Lower leg skin (tissue), 4 donors: ENCODE measurements around the gene NOG. TPM values are rescaled to one million over a fixed set of nuclear protein-coding genes. Genes with fewer than 3 reads are reported as not detected.
A peak's percentile ranks its signal among the peaks of the same experiment; 100 is the strongest.

Experiments
- DNase-seq, 2 donors: peaks; one replicate each; pipeline ENCODE4 v3.0.0-alpha.2; 2019; ENCODE audit warnings: low spot score in 2 of 2
- H3K4me3 ChIP-seq: fragments of 200-600 bp; sonication (generic); 2 replicates; pipeline ENCODE4 v1.5.1; 2017; ENCODE audit warnings: mild to moderate bottlenecking, low read depth; ENCODE audit not compliant: poor library complexity, severe bottlenecking
- POLR2A ChIP-seq, 2 donors: fragments of 450-650 bp; IDR thresholded peaks; one replicate each; pipeline ENCODE4 v1.6.1; 2016 to 2017; ENCODE audit warnings: antibody characterized with exemption in 2 of 2, mild to moderate bottlenecking in 1 of 2, moderate library complexity in 1 of 2
- WGBS, 2 donors: methylation state at CpG; one replicate each; pipeline ENCODE4 v1.1.5; 2018; 5-methylcytosine and 5-hydroxymethylcytosine counted together
- intact Hi-C: fragments of 100-400 bp; cut with DNase I; formaldehyde crosslinking; loops from one replicate; pipeline ENCODE4 v1.15.0; 2023; ENCODE audit warnings: low total_unique reads
- total RNA-seq, 4 donors: library from RNA; depleted of rRNA; stranded (reverse); fragments of >200 nt; gene quantifications; one replicate each; pipeline ENCODE4 v1.1.0, GENCODE V29; 2016
- TF ChIP-seq, protein P1 (sequence below), 3 donors: fragments of 450-650 bp; IDR thresholded peaks; one replicate each; pipeline ENCODE4 v1.5.1; 2016; ENCODE audit warnings: antibody characterized with exemption in 3 of 3, mild to moderate bottlenecking in 3 of 3, moderate library complexity in 2 of 3

Gene NOG
- total RNA-seq, 4 donors from 2014 or later: 0.30 to 0.78 (median 0.52) TPM; not detected in 1

DNA sequence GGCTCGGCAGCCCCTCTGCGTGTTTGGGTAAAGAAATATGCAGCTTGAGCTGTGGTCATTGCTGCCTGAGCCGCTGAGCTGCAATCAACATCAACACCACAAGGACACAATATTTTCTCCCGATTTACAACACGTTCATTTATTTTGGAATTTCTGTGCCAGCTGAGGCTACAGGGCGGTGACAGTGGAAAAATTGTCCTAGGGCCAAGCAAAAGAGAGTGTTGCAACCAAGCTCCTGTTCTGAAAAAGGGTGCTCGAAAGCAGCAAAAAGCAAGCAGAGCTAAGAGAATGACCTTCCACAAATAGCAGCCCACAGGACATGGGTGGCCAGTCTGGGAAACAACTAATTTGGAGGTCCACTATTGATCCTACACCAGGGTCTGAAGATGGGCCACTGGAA is 35.4 kb upstream of the NOG start:
- WGBS, 2 donors: 43 to 52% methylated on average over 7 of the region's 7 CpGs
- intact Hi-C loops: no loop called here
- TF ChIP-seq POLR2A (IDR thresholded peaks at IDR 0.05): no peak
- TF ChIP-seq, protein P1, sequence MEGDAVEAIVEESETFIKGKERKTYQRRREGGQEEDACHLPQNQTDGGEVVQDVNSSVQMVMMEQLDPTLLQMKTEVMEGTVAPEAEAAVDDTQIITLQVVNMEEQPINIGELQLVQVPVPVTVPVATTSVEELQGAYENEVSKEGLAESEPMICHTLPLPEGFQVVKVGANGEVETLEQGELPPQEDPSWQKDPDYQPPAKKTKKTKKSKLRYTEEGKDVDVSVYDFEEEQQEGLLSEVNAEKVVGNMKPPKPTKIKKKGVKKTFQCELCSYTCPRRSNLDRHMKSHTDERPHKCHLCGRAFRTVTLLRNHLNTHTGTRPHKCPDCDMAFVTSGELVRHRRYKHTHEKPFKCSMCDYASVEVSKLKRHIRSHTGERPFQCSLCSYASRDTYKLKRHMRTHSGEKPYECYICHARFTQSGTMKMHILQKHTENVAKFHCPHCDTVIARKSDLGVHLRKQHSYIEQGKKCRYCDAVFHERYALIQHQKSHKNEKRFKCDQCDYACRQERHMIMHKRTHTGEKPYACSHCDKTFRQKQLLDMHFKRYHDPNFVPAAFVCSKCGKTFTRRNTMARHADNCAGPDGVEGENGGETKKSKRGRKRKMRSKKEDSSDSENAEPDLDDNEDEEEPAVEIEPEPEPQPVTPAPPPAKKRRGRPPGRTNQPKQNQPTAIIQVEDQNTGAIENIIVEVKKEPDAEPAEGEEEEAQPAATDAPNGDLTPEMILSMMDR (IDR thresholded peaks at IDR 0.05): no peak
- H3K4me3 ChIP-seq: no peak overlapping the region
- peak in 1 of 2 donors; percentile 19 for DNase-seq

DNA sequence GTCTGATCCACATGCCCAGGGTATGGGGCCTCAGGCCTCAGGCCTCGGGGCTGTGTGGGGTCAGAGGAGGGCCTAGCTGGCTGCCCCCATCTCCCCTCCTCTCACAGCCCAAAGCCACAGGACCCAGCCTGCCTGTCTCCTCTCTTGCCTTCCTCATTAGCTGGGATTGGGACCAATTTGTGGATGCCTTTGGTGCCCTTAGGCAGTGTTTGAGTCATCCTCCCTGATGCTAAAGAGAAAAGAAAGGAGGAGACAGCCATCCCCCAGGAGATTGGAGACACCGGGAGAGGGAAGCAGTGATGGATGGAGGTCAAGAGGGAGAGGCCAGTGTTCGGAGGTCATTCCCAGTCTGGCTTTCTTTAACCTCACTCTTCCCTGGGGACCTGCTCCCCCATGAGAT is 23.3 kb upstream of the NOG start:
- no peak for DNase-seq
- intact Hi-C loops: no loop called here
- WGBS, 2 donors: 46 to 53% methylated on average over 3 of the region's 3 CpGs
- no peak overlapping the region for H3K4me3 ChIP-seq
- TF ChIP-seq, protein P1 (IDR thresholded peaks at IDR 0.05): no peak
- no peak for TF ChIP-seq POLR2A (IDR thresholded peaks at IDR 0.05)

DNA sequence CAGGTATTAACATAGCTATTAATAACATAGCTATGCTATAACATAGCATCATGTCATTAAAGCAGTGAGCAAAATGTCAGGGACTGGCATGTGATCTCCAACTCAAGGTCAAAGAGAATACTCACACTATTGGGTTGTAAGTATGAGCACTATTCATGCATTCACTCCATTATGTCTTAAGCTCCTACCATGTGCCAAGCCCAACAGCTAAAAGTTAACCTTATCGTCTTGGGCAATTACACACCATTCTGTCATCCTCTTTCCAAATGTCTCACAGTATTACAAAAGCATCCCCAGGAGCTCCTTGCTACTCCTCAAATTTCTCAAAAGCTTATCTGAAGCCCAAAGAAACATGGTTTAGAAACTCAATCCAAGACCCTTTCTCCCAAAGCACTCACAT is 22.0 kb upstream of the NOG start:
- no peak overlapping the region for H3K4me3 ChIP-seq
- TF ChIP-seq, protein P1 (IDR thresholded peaks at IDR 0.05): no peak
- TF ChIP-seq POLR2A (IDR thresholded peaks at IDR 0.05): no peak
- DNase-seq: no peak
- 89 to 92% methylated on average over 1 of the region's 1 CpG for WGBS, 2 donors
- intact Hi-C loops: no loop called here

DNA sequence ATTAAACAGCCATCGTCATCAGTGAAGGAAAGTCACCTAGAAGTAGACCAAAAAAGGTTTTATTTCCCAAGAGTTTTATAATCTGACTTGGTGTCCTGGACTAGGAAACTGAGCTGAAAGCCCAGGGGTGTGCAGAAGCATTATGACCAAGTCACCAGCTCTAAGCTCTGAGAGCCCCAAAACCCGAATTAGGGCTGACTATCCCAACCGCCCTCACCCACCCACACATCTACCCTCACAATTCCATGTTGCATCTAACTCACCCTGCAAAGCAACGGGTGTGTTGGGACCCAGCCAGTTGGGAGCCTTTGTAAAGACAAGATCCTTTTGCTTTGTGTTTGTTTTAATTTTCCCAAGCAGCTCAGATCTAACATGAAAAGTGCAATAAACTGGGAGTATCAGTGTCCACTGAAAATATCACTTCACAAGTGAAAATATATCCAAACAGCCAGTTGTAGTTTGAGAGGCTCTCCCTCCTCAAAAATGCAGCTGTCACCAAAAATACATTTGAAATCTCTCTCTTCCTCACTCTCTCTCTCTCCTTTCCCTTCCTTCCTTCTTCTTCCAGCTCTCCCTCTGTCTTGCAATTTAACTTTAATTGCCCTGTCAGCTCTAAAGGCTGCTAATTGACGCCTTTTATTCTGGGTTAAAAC is 16.2 kb upstream of the NOG start:
- intact Hi-C loops: no loop called here
- no peak for TF ChIP-seq POLR2A (IDR thresholded peaks at IDR 0.05)
- TF ChIP-seq, protein P1 (IDR thresholded peaks at IDR 0.05): no peak
- WGBS, 2 donors: 39 to 45% methylated on average over 5 of the region's 5 CpGs
- H3K4me3 ChIP-seq: no peak overlapping the region
- no peak for DNase-seq

DNA sequence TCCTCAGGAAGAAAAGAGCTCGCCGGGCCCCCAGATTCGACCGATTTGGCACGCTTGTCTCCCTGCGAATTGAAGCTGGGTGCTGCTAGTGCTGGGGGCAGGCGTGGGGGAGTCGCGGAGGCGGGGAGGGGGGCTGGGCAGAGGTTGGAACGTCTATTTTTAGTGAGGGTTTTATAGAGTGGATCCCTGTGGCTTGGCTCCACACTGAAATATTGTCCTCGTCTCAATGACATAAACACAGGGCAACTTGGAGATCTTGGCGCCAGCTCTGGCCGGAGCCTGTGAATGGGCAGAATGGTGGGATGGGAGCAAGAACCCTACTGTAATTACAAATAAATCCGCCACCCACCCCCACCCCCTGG is 15.7 kb upstream of the NOG start:
- DNase-seq: no peak
- no peak overlapping the region for H3K4me3 ChIP-seq
- WGBS, 2 donors: 13 to 18% methylated on average over 15 of the region's 15 CpGs
- TF ChIP-seq, protein P1 (IDR thresholded peaks at IDR 0.05): no peak
- TF ChIP-seq POLR2A (IDR thresholded peaks at IDR 0.05): no peak
- intact Hi-C loops: no loop called here
